NCI-H128 (cell line): ENCODE measurements around the gene CCT8L2.
"Not testable (repeated sequence)": the region's sequence is repeated elsewhere in the genome, so short reads cannot be mapped to it uniquely, and the experiment has no call there.

Experiments
- DNase-seq: peaks from one replicate; lab custom pipeline; 2025; ENCODE audit not compliant: unreplicated experiment; lab: John Stamatoyannopoulos, UW

The CCT8L2 gene, protein sequence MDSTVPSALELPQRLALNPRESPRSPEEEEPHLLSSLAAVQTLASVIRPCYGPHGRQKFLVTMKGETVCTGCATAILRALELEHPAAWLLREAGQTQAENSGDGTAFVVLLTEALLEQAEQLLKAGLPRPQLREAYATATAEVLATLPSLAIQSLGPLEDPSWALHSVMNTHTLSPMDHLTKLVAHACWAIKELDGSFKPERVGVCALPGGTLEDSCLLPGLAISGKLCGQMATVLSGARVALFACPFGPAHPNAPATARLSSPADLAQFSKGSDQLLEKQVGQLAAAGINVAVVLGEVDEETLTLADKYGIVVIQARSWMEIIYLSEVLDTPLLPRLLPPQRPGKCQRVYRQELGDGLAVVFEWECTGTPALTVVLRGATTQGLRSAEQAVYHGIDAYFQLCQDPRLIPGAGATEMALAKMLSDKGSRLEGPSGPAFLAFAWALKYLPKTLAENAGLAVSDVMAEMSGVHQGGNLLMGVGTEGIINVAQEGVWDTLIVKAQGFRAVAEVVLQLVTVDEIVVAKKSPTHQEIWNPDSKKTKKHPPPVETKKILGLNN

DNA sequence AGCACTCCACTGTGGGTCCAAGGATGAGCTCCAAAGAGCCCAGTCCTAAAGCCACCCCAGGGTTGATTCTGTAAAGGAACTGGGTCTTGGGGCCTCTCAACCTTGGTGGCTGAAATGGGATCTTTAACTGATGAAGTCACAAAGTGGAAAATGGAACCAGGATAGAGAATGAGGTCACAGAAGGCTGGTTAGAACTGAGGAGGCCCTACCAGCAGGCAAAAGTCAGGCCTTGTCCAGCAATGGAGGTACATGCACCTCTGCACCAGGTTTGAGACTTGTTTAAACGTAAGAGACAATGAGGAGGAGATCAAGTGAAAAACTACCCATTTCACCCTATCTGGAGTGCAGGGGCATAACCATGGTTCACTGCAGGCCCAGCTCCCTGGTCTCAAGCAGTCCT lies at the start of gene CCT8L2:
CCT8L2 (minus strand) TSS at position 101 of the 400 bp plus-strand sequence. CDS start 260 bp downstream, outside the sequence.
- DNase-seq, result not testable (repeated sequence)

DNA sequence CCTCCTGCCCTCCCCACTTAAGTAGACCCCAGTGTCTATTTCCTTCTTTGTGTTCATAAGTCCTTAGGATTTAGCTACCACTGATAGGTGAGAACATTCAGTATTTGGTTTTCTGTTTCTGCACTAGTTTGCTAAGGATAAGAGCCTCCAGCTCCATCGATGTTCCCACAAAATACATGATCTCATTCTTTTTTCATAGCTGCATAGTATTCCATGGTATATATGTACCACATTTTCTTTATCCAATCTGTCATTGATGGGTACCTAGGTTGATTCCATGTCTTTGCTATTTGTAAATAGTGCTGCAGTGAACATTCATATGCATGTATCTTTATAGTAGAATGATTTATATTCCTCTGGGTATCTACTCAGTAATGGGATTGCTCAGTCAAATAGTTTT lies 42.8 kb upstream of the CCT8L2 start:
- DNase-seq, result not testable (repeated sequence)

- not testable (repeated sequence) for DNase-seq
These were observed 41.5 kb upstream of the CCT8L2 start for GRCh38 chr22:16634092-16634491.

GRCh38 chr22:16628476-16628875 lies 35.9 kb upstream of the CCT8L2 start:
- DNase-seq, result not testable (repeated sequence)

GRCh38 chr22:16625018-16625417 lies 32.4 kb upstream of the CCT8L2 start:
- DNase-seq, result not testable (repeated sequence)

GRCh38 chr22:16623595-16623994 lies 31.0 kb upstream of the CCT8L2 start:
- not testable (repeated sequence) for DNase-seq

GRCh38 chr22:16617516-16617915 lies 24.9 kb upstream of the CCT8L2 start:
- DNase-seq, result not testable (repeated sequence)

DNA sequence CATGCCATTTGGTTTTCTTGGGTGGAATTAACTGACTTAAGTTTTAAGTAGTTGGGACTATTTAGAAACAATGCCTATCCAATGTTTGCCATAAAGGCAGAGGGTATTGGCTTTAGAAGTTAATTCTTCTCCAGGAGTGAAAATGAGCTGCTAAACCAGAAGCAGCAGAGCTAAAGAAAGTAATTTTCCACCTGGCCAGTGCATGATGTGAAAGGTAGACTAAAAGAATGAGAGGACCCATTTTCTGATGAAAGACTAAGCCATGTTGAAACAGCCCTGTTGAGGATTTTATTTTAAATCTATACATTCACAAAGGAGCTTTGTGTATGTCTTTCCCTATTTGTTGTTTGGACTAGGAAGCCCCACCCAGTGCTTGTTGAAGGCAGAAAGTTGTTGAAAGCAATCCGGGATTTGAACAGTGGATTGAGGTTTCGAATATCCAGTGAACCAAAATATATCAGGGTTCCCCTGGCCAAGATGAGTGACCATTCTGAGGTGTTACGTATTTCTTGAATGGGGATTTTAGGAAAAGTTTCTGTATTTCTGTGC lies 23.9 kb upstream of the CCT8L2 start:
- DNase-seq, result not testable (repeated sequence)

DNA sequence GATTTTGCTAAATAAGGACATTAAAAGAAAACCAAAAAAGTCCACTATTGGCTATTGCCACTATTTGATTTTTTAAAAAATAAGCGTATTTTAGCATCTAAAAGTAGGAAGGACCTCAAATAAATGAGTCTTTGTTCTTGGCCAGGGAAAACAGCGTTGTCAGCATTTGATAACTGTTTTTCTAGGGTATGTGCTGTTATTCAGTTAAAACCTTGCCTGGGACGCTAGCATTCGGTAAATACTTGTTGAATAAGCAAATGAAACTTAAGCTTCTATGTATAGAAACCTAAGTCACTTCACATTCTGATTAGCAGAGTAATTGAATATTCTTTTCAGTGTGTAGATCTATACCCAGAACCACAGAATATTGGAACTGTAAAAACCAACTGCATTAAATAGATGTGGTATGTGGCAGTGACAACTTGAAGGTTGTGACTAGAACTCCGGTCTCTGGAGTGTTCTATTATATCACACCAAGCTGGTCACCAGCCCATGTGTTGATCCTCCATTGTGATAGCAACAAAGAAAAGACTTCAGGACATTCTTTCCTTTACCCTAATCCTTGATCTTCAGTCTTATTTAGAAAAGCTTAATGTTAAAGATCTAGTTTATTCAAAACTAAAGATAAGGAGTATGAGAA lies 23.1 kb upstream of the CCT8L2 start:
- DNase-seq, result not testable (repeated sequence)

GRCh38 chr22:16609548-16610261 lies 17.1 kb upstream of the CCT8L2 start:
- no peak for DNase-seq

- DNase-seq, result no peak
These were observed 16.3 kb upstream of the CCT8L2 start for GRCh38 chr22:16608931-16609330.

DNA sequence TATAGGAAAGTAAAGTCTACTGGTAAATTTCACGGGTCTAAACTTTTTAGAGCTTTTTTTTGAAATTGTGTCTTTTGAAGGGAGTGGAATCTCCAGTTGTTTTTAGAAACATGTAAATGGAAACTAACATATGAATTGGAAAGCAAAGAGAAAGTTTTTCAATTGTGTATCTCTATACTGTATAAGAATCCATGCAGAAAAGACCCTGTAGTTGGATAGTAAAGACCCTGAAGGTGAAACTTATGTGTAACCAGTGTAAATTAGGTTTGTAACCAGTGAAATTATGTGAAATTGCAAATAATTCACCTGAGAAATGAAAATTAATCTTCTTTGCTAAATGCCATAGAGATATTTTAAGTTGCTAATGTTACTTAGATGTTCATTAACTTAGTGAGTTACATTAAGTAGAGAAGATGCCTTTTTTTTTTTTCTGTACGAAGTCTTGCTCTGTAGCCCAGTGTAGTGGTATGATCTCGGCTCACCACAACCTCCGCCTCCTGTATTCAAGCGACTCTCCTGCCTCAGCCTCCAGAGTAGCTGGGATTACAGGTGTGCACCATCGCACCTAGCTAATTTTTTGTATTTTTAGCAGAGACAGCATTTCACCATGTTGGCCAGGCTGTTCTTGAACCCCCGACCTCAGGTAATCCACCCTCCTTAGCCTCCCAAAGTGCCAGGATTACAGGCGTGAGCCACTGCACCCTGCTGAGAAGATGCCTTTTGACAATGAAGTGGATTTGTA lies 11.8 kb upstream of the CCT8L2 start:
- not testable (repeated sequence) for DNase-seq

DNA sequence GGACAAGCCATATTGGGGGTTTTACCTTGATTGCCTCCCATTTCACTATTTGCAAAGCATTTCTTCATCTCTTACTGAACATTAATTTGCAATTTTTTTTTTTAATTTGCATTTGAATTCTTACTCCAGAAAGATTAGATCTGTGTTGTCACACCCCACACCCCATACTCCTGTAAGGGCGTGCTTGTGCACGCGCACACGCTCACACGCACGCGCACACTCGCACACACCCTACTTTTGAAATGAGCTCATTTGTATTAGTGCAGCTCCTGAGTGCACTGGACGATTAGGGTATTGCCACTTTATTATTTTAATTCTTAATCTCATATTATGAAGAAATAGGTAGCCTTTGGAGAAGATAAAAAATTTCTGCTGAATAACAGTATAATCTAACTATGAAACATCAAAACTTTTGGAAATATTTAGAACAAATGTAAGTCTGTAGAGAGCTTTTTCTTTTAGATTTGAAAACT lies 11.2 kb upstream of the CCT8L2 start:
- not testable (repeated sequence) for DNase-seq

DNA sequence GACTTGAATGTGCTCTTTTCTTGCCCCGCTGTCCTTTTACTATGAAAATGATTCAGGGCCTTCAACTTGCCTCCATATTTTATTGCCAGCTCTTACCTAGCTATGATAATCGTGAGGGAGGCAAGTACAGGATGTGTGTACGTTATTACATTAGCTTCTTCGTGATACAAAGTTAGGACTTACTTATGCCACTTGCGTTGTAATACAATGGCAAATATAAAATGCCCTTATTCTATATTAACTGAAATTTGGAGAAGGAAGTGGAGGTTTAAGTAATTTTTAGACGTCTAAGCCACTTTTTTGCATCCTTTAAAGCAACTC lies 10.8 kb upstream of the CCT8L2 start:
- DNase-seq, result no peak

- DNase-seq, result not testable (repeated sequence)
These were observed 10.3 kb upstream of the CCT8L2 start for GRCh38 chr22:16602728-16603447.

DNA sequence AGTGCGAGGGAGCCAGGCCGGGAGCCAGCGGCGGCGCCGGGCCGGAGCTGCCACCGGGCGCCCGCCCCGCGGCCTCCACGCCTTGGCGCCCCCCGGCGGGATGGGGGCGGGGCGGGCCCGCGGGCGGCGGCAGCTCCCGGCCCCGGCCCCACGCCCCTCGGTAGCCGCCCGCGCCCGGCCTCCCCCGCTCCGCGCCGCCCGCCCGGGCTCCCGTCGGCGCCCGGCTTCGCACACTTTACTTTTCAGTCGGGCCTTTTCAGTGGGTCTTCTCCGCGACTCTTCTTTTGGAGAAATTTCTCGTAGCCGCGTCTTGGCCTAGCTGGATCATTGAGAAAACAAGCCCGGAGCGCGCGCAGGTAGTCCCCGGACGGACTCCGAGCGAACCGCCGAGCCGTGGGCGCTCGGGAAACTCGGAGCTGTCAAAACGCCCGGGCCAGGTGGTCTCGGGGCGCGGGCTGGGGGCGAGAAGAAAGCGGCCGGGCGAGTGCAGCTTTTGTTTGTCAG lies 9.7 kb upstream of the CCT8L2 start:
- DNase-seq, result not testable (repeated sequence)

DNA sequence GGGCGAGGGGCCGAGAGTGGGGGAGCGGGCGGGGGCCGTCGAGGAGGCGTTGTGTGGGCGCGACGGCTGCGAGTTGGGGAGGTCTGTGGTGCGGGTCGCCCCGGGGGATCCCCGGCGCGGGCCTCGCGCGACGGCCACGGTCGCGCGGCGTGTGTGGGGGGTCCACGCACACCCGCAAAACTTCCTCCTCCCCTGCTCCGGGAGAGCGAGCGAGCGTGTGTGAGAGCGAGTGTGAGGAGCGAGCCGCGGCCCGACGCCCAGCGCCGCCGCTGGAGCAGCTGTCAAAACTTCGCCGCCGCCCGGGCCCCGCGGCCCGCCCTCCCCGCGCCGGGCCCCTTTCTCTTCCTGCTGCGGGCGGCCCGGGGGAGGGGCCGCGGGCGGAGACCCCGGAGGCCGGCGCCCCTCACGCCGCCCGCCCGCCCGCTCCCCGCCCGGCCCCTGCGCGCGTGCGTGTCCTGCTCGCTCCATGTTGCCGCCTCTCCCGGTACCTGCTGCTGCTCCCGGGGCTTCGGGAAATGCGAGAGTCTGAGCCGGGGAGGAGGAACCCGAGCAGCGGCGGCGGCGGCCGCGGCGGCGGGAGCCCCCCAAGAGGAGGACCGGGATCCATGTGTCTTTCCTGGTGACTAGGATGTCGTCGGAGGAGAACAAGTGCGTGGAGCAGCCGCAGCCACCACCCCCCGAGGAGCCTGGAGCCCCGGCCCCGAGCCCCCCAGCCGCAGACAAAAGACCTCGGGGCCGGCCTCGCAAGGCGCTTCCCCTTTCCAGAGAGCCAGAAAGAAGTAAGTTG lies 9.0 kb upstream of the CCT8L2 start:
- DNase-seq, result no peak

- DNase-seq, result not testable (repeated sequence)
These were observed 8.2 kb upstream of the CCT8L2 start for GRCh38 chr22:16600644-16601436.
